HepG2 (cell line): ENCODE results near the gene TATDN2. TPM values are rescaled to one million over a fixed set of nuclear protein-coding genes. Genes with fewer than 3 reads are reported as not detected.

Experiments used
- ATAC-seq: fragments of 200-7000 bp; cut with Tn5 transposase; 3 replicates; pipeline ENCODE4 v1.9.1; 2020; ENCODE audit warnings: mild to moderate bottlenecking, moderate library complexity
- BruUV-seq: library from RNA; stranded (reverse); fragments of 400-500 nt; replicated peaks from 2 replicates; lab custom pipeline; 2021; lab: Mats Ljungman, UMichigan
- CTCF ChIA-PET: fragments of 300-600 bp; formaldehyde crosslinking; extraction: SDS; loops from one replicate; lab custom pipeline; 2021; ENCODE audit warnings: low total read pairs, inconsistent platforms, low intra/inter-chr PET ratio; lab: Yijun Ruan, JAX
- POLR2A ChIA-PET: fragments of 350-600 bp; sonication (Branson Sonifier 250); formaldehyde crosslinking; loops from one replicate; lab custom pipeline; 2020; ENCODE audit warnings: antibody characterized with exemption, inconsistent platforms; lab: Yijun Ruan, JAX
- DNase-seq: peaks from one replicate; pipeline ENCODE4 v3.0.0-alpha.2; 2015; ENCODE audit warnings: low spot score
- FAIRE-seq: peaks from 3 replicates; lab custom pipeline; 2011; peaks lifted over from hg19 to GRCh38; lab: Jason Lieb, UNC
- H2AFZ ChIP-seq: one replicate; pipeline ENCODE4 v1.6.1; 2011; ENCODE audit warnings: low read length, inconsistent platforms
- H3K27ac ChIP-seq: fragments of 300-600 bp; 3 replicates; pipeline ENCODE4 v1.8.0; 2011; ENCODE audit warnings: mixed run types, mild to moderate bottlenecking, mixed read lengths, low read length, inconsistent platforms; ENCODE audit not compliant: insufficient read depth; ENCODE audit errors: extremely low read length
- H3K27me3 ChIP-seq, 2 experiments: fragments of 200-600 bp in 1 of 2; 2 replicates in 1 of 2; 3 replicates in 1 of 2; pipeline versions ENCODE4 v1.6.0 to v1.8.0; 2011; ENCODE audit warnings: low read length in 2 of 2, mild to moderate bottlenecking in 2 of 2, moderate library complexity in 2 of 2, inconsistent platforms in 1 of 2; ENCODE audit not compliant: insufficient read depth in 2 of 2, control insufficient read depth in 1 of 2
- H3K36me3 ChIP-seq, 2 experiments: fragments of 200-600 bp in 1 of 2; replicated peaks in 1 of 2; 2 replicates in 1 of 2; 3 replicates in 1 of 2; pipeline versions ENCODE4 v1.5.1 to v1.8.0; 2011; ENCODE audit warnings: low read length in 2 of 2, inconsistent platforms in 1 of 2; ENCODE audit not compliant: insufficient read depth in 2 of 2, control insufficient read depth in 1 of 2
- H3K4me1 ChIP-seq: 2 replicates; pipeline ENCODE4 v1.5.1; 2012; ENCODE audit warnings: low read length, inconsistent platforms; ENCODE audit not compliant: insufficient read depth
- H3K4me2 ChIP-seq: 2 replicates; pipeline ENCODE4 v1.6.0; 2011; ENCODE audit warnings: low read depth, low read length, inconsistent platforms
- H3K4me3 ChIP-seq, 3 experiments: fragments of 200-600 bp in 1 of 3; sonication (generic), shearing (Covaris generic) in 1 of 3; replicated peaks in 1 of 3; 2 replicates each; pipeline ENCODE4 v1.5.1; 2011 to 2016; ENCODE audit warnings: low read length in 3 of 3, inconsistent platforms in 2 of 3, low read depth in 2 of 3, mild to moderate bottlenecking in 2 of 3, control low read depth in 1 of 3, mixed read lengths in 1 of 3; ENCODE audit not compliant: insufficient read depth in 1 of 3
- H3K79me2 ChIP-seq: one replicate; pipeline ENCODE4 v1.6.1; 2011; ENCODE audit warnings: low read length, inconsistent platforms; ENCODE audit not compliant: insufficient read depth
- H3K9ac ChIP-seq: 2 replicates; pipeline ENCODE4 v1.6.0; 2011; ENCODE audit warnings: mild to moderate bottlenecking, low read depth, low read length, inconsistent platforms; ENCODE audit not compliant: insufficient read depth
- H3K9me3 ChIP-seq: 2 replicates; pipeline ENCODE4 v1.5.1; 2012; ENCODE audit warnings: mild to moderate bottlenecking, low read length
- H4K20me1 ChIP-seq: 2 replicates; pipeline ENCODE4 v1.6.0; 2011; ENCODE audit warnings: inconsistent platforms, mild to moderate bottlenecking, low read length, moderate library complexity; ENCODE audit not compliant: insufficient read depth
- ARID2 ChIP-seq: sonication (generic); formaldehyde crosslinking; IDR thresholded peaks from 2 replicates; pipeline ENCODE4 v1.8.1; 2022; ENCODE audit warnings: mild to moderate bottlenecking, missing genetic modification reagents, borderline replicate concordance
- ASH2L ChIP-seq: fragments of 300-600, 200-600 bp; sonication (generic); IDR thresholded peaks from 2 replicates; pipeline ENCODE4 v1.7.0; 2017; ENCODE audit warnings: low read depth, mild to moderate bottlenecking, moderate library complexity, mixed read lengths, low read length; ENCODE audit not compliant: insufficient read length
- ATF7 ChIP-seq, 2 experiments: fragments of 450-650 bp in 1 of 2; sonication (generic) in 1 of 2; formaldehyde crosslinking in 1 of 2; IDR thresholded peaks; 2 replicates each; pipeline versions ENCODE4 v1.4.0 to v1.6.1; 2016 to 2020; ENCODE audit warnings: antibody characterized with exemption in 1 of 2, mild to moderate bottlenecking in 1 of 2, missing genetic modification reagents in 1 of 2
- CERS6 ChIP-seq: sonication (generic); formaldehyde crosslinking; IDR thresholded peaks from 2 replicates; pipeline ENCODE4 v1.5.0; 2020; ENCODE audit warnings: missing genetic modification reagents
- CHD2 ChIP-seq: IDR thresholded peaks from 2 replicates; pipeline ENCODE4 v1.6.1; 2011; ENCODE audit warnings: low read depth, low read length, improper control_type of control experiment
- GABPB1 ChIP-seq: IDR thresholded peaks from 2 replicates; pipeline ENCODE4 v1.6.1; 2016; ENCODE audit warnings: mild to moderate bottlenecking, missing genetic modification reagents, moderate library complexity, missing compliant biosample characterization
- KDM5B ChIP-seq: sonication (generic); formaldehyde crosslinking; IDR thresholded peaks from 2 replicates; pipeline ENCODE4 v1.4.0; 2020; ENCODE audit warnings: missing genetic modification reagents, mild to moderate bottlenecking, borderline replicate concordance
- KLF12 ChIP-seq: sonication (generic); formaldehyde crosslinking; IDR thresholded peaks from 2 replicates; pipeline ENCODE4 v1.4.0; 2020; ENCODE audit warnings: missing genetic modification reagents, borderline replicate concordance
- MED1 ChIP-seq: sonication (generic); formaldehyde crosslinking; IDR thresholded peaks from 2 replicates; pipeline ENCODE4 v1.4.0; 2020; ENCODE audit warnings: missing genetic modification reagents
- MEIS2 ChIP-seq: sonication (generic); formaldehyde crosslinking; IDR thresholded peaks from 2 replicates; pipeline ENCODE4 v1.9.0; 2021; ENCODE audit warnings: mild to moderate bottlenecking, missing genetic modification reagents
- SAFB2 ChIP-seq: sonication (generic); formaldehyde crosslinking; IDR thresholded peaks from 2 replicates; pipeline ENCODE4 v1.5.1; 2020; ENCODE audit warnings: missing genetic modification reagents, low read depth, mild to moderate bottlenecking, borderline replicate concordance
- SKI ChIP-seq: fragments of 450-650 bp; IDR thresholded peaks from one replicate; pipeline ENCODE4 v1.6.1; 2018; ENCODE audit warnings: mild to moderate bottlenecking; ENCODE audit not compliant: partially characterized antibody
- TAF15 ChIP-seq: fragments of 200-400 bp; formaldehyde crosslinking; IDR thresholded peaks from one replicate; pipeline ENCODE4 v1.6.1; 2018; ENCODE audit warnings: mild to moderate bottlenecking, low read depth, low read length; ENCODE audit not compliant: poor library complexity, severe bottlenecking
- ZBTB3 ChIP-seq: sonication (generic); formaldehyde crosslinking; IDR thresholded peaks from 2 replicates; pipeline ENCODE4 v1.4.0; 2020; ENCODE audit warnings: low read depth, mild to moderate bottlenecking, moderate library complexity, missing genetic modification reagents, borderline replicate concordance
- ZFAT ChIP-seq: sonication (generic); formaldehyde crosslinking; conservative IDR thresholded peaks from 2 replicates; pipeline ENCODE4 v1.8.1; 2023; ENCODE audit warnings: missing genetic modification reagents, inconsistent platforms
- ZMYM3 ChIP-seq: sonication (generic); formaldehyde crosslinking; IDR thresholded peaks from 2 replicates; pipeline ENCODE4 v1.5.1; 2020; ENCODE audit warnings: mild to moderate bottlenecking, missing genetic modification reagents
- ZNF160 ChIP-seq: sonication (generic); formaldehyde crosslinking; IDR thresholded peaks from 2 replicates; pipeline ENCODE4 v1.8.0; 2022; ENCODE audit warnings: mild to moderate bottlenecking, inconsistent platforms, missing genetic modification reagents
- ZNF615 ChIP-seq: sonication (generic); formaldehyde crosslinking; IDR thresholded peaks from 2 replicates; pipeline ENCODE4 v1.5.0; 2020; ENCODE audit warnings: mild to moderate bottlenecking, missing genetic modification reagents, borderline replicate concordance
- ZNF644 ChIP-seq: IDR thresholded peaks from 2 replicates; pipeline ENCODE4 v1.6.1; 2016; ENCODE audit warnings: low read depth
- ZNF737 ChIP-seq: sonication (generic); formaldehyde crosslinking; IDR thresholded peaks from 2 replicates; pipeline ENCODE4 v1.5.0; 2020; ENCODE audit warnings: missing genetic modification reagents, mild to moderate bottlenecking, borderline replicate concordance
- ZNF773 ChIP-seq: sonication (generic); formaldehyde crosslinking; IDR thresholded peaks from 2 replicates; pipeline ENCODE4 v1.4.0; 2020; ENCODE audit warnings: missing genetic modification reagents, borderline replicate concordance
- ZNF780A ChIP-seq: sonication (generic); formaldehyde crosslinking; IDR thresholded peaks from 2 replicates; pipeline ENCODE4 v1.8.0; 2022; ENCODE audit warnings: mild to moderate bottlenecking, missing genetic modification reagents, moderate library complexity
- WGBS: methylation state at CpG from one replicate; pipeline ENCODE4 v1.1.6; 2017; ENCODE audit warnings: low lambda C conversion rate; 5-methylcytosine and 5-hydroxymethylcytosine counted together
- in situ Hi-C: cut with HindIII; loops from 2 replicates; pipeline ENCODE4 v1.10.0; 2017; ENCODE audit warnings: low pct_unique_long_range_greater_than_20kb; ENCODE audit not compliant: extremely low pct_ligation_motif_present
- intact Hi-C: fragments of 100-400 bp; cut with micrococcal nuclease; formaldehyde crosslinking; loops from one replicate; pipeline ENCODE4 v1.10.0; 2022; ENCODE audit not compliant: unreplicated experiment
- polyA plus RNA-seq, 8 experiments: library from polyadenylated mRNA; depleted of rRNA in 3 of 8; stranded (reverse) in 7 of 8; unstranded in 1 of 8; fragments of >200 nt; fragmentation: Illumina TruSeq in 4 of 8; extraction: Trizol in 4 of 8; gene quantifications; 2 replicates each; pipeline versions ENCODE4 v1.2.1 to v1.2.3, GENCODE V29; 2011 to 2016; ENCODE audit warnings: low read depth in 4 of 8, missing spikeins in 1 of 8, mixed read lengths in 1 of 8; ENCODE audit not compliant: insufficient read depth in 1 of 8
- total RNA-seq, 5 experiments: library from RNA; depleted of rRNA; stranded (reverse); fragments of >200 nt; fragmentation: Illumina TruSeq; extraction: Trizol; gene quantifications; 2 replicates each; pipeline ENCODE4 v1.2.3, GENCODE V29; 2016; ENCODE audit warnings: low read depth in 1 of 5
- TF ChIP-seq, protein P1 (sequence below): sonication (generic); formaldehyde crosslinking; IDR thresholded peaks from 2 replicates; pipeline ENCODE4 v1.8.1; 2022; ENCODE audit warnings: mild to moderate bottlenecking, missing genetic modification reagents

TATDN2 gene
- total and polyA plus RNA-seq, 2 of the 13 experiments (the other 11 are each of a cell fraction or from before 2014, with no cell fraction given): 12.1 to 21.9 TPM

DNA sequence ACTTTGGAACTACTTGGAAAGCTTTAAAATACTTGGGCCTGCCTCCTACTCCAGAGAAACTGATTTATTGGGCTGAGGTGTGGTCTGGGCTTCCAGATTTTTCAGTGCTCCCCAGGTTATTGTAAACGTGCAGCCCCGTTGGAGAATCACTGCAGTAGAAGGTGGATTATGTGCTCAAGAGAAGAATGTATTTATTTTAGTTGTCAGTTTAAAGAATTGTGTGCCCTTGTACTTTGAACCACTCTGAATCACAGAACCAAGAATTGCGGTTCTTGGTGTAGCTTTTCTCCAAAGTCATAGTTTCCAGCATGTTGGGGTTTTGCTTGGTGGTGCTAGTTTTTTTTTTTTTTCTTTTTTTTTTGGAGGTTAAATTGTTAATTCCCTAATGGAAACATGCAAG is 1.6 kb downstream of the TATDN2 start (continued):
- TF ChIP-seq ZNF644 (CRISPR knock-in tag) (no peak), ASH2L (no peak), GABPB1 (CRISPR knock-in tag) (no peak), MEIS2 (CRISPR knock-in tag) (no peak), ZFAT (no peak), KLF12 (CRISPR knock-in tag) (no peak; the same call in 1 of the 2 replicates), MED1 (CRISPR knock-in tag) (no peak)
- TF ChIP-seq, protein P1, sequence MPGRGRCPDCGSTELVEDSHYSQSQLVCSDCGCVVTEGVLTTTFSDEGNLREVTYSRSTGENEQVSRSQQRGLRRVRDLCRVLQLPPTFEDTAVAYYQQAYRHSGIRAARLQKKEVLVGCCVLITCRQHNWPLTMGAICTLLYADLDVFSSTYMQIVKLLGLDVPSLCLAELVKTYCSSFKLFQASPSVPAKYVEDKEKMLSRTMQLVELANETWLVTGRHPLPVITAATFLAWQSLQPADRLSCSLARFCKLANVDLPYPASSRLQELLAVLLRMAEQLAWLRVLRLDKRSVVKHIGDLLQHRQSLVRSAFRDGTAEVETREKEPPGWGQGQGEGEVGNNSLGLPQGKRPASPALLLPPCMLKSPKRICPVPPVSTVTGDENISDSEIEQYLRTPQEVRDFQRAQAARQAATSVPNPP (CRISPR knock-in tag): no peak
- TF ChIP-seq, all 625 proteins: peak for 35

GRCh38 chr3:10251006-10251405 is 2.7 kb downstream of the TATDN2 start:
- no peak for FAIRE-seq
- in situ Hi-C loops: no loop called here
- TF ChIP-seq ZNF773 (CRISPR knock-in tag) (no peak), CERS6 (CRISPR knock-in tag) (no peak), ZMYM3 (CRISPR knock-in tag) (no peak), TAF15 (no peak), SKI (no peak), ZNF737 (CRISPR knock-in tag) (no peak), ZNF780A (no peak), ARID2 (no peak), KDM5B (CRISPR knock-in tag) (no peak), SAFB2 (CRISPR knock-in tag) (no peak), ZNF615 (no peak), ZNF160 (no peak), CHD2 (no peak), ATF7 (IDR thresholded peaks at IDR 0.05) (no peak), ATF7 (CRISPR knock-in tag; IDR thresholded peaks at IDR 0.05) (no peak), ZBTB3 (CRISPR knock-in tag) (no peak)

More at GRCh38 chr3:10251006-10251405, 2.7 kb downstream of the TATDN2 start:
- Histone ChIP-seq H2AFZ (no peak overlapping the region), H4K20me1 (peaks cover 23% of the 10 kb centered on the region), H3K4me3 (peak overlapping the region; percentile 77 to 95 (median 92); a peak in 5 of 6 replicates), H3K27ac (no peak overlapping the region), H3K79me2 (peaks cover 66% of the 10 kb centered on the region), H3K36me3 (peaks cover 15 to 41% of the 10 kb centered on the region in 2 experiments), H3K27me3 (no peaks in the 10 kb centered on the region; a peak in 1 of 5 replicates), H3K9me3 (peaks cover 3% of the 10 kb centered on the region), H3K4me1 (peaks cover 59% of the 10 kb centered on the region), H3K9ac (peak overlapping the region; percentile 89), H3K4me2 (peak overlapping the region; percentile 98)
- 83% methylated on average over 3 of the region's 3 CpGs for WGBS
- CTCF ChIA-PET: no interaction called here
- BruUV-seq: no TSS peak
- DNase-seq (no peak), ATAC-seq (no peak)
- POLR2A ChIA-PET: interaction anchor here (1.3 to 2.3 kb wide), 4 partner anchors 36 to 59 kb away, joined by 5 to 9 read pairs (median 7); no protein-coding TSS in a partner anchor
- intact Hi-C loops: no loop called here
